ENCODE measurements around the gene CSTPP1. TPM values are rescaled to one million over a fixed set of nuclear protein-coding genes. Genes with fewer than 3 reads are reported as not detected.

CSTPP1 gene
- total RNA-seq, 1 donor from 2014 or later = 66.1 TPM

- Mint-ChIP-seq H3K4me1 (ENCODE audit: low read depth) (peaks cover 1% of the 10 kb centered on the region), H3K4me3 (ENCODE audit: low read depth) (no peak overlapping the region), H3K27me3 (no peaks in the 10 kb centered on the region), H3K36me3 (ENCODE audit: insufficient read depth) (peaks cover 2% of the 10 kb centered on the region), H3K27ac (no peak overlapping the region), H3K9me3 (ENCODE audit: low read depth) (no peaks in the 10 kb centered on the region)
- no peak for DNase-seq (ENCODE audit: low spot score, unreplicated experiment)
- TF ChIP-seq, protein P1, sequence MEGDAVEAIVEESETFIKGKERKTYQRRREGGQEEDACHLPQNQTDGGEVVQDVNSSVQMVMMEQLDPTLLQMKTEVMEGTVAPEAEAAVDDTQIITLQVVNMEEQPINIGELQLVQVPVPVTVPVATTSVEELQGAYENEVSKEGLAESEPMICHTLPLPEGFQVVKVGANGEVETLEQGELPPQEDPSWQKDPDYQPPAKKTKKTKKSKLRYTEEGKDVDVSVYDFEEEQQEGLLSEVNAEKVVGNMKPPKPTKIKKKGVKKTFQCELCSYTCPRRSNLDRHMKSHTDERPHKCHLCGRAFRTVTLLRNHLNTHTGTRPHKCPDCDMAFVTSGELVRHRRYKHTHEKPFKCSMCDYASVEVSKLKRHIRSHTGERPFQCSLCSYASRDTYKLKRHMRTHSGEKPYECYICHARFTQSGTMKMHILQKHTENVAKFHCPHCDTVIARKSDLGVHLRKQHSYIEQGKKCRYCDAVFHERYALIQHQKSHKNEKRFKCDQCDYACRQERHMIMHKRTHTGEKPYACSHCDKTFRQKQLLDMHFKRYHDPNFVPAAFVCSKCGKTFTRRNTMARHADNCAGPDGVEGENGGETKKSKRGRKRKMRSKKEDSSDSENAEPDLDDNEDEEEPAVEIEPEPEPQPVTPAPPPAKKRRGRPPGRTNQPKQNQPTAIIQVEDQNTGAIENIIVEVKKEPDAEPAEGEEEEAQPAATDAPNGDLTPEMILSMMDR (IDR thresholded peaks at IDR 0.05; ENCODE audit: unreplicated experiment) = no peak
Observed at GRCh38 chr11:47148270-47148669, 211.7 kb downstream of the CSTPP1 start.

GRCh38 chr11:47148903-47149531 is 212.5 kb downstream of the CSTPP1 start:
- TF ChIP-seq, protein P1 (IDR thresholded peaks at IDR 0.05; ENCODE audit: unreplicated experiment) = no peak
- no peaks in the 10 kb centered on the region for H3K27me3 Mint-ChIP-seq
- peaks cover 1% of the 10 kb centered on the region for H3K4me1 Mint-ChIP-seq (ENCODE audit: low read depth)

DNA sequence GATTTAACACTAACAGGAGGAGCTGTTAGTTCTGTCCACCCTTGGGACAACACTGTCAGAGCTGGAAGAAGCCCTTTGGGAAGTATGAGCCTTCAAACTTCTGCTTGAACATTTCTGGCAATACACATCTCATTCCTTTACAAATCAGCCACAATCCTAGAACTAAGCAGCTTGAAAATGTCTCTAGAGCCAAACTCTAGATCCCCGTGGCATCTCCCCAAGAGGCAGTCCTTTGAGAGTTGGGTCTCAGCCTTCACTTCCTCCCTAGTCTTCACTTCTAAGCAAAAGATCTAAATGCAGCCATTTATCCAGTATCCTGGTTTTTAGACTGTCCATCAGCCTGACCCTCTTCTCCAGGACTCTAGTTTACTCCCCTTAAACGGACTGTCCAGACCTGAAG is 213.2 kb downstream of the CSTPP1 start:
- DNase-seq (ENCODE audit: low spot score, unreplicated experiment) = no peak
- Mint-ChIP-seq H3K4me3 (ENCODE audit: low read depth) (no peak overlapping the region), H3K9me3 (ENCODE audit: low read depth) (no peaks in the 10 kb centered on the region), H3K36me3 (ENCODE audit: insufficient read depth) (peaks cover 2% of the 10 kb centered on the region), H3K27ac (no peak overlapping the region), H3K4me1 (ENCODE audit: low read depth) (peaks cover 1% of the 10 kb centered on the region), H3K27me3 (no peaks in the 10 kb centered on the region)
- TF ChIP-seq, protein P1 (IDR thresholded peaks at IDR 0.05; ENCODE audit: unreplicated experiment) = no peak

More at GRCh38 chr11:47148903-47149531, 212.5 kb downstream of the CSTPP1 start:
- no peak overlapping the region for H3K27ac Mint-ChIP-seq
- no peak overlapping the region for H3K4me3 Mint-ChIP-seq (ENCODE audit: low read depth)
- H3K9me3 Mint-ChIP-seq (ENCODE audit: low read depth) = no peaks in the 10 kb centered on the region
- peaks cover 2% of the 10 kb centered on the region for H3K36me3 Mint-ChIP-seq (ENCODE audit: insufficient read depth)
- no peak for DNase-seq (ENCODE audit: low spot score, unreplicated experiment)

DNA sequence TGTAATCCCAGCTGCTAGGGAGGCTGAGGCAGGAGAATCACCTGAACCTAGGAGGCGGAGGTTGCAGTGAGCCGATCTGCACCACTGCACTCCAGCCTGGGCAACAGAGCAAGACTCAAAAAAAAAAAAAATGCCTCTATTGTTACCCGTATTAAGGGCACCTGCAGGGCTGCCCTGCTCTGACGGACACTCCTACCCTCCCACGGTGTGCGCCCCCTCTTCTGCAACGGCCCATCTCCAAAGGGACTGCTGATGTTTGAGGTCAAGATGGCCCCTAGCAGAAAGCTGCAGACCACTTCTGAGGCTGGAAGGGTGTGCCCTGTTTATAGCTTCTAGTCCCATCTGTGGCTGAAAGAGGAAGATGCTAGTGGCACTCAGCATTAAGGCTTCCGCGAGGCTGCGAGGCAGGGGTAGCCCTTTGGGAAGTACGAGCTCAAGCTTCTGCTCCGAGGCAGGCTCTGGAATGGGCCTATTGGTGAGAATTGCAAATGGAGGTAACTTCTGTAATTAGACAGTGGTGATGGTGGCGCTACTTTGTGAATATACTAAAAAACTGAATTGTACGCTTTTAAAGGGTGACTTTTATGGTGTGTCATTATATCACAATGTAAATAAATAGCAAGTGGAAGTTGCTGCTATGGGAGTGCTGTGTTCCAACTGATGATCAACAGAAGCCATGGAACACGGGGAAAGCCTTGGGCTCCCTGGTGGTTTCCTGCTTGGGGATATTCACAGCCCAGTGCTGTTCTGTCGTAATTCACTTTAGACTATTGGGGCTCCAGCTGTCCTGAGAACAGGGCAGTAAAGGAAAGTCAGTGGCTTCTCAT is 215.8 kb downstream of the CSTPP1 start:
- Mint-ChIP-seq H3K9me3 (ENCODE audit: low read depth) (no peaks in the 10 kb centered on the region), H3K27ac (no peak overlapping the region), H3K4me3 (ENCODE audit: low read depth) (no peak overlapping the region), H3K36me3 (ENCODE audit: insufficient read depth) (peaks cover 2% of the 10 kb centered on the region), H3K27me3 (no peaks in the 10 kb centered on the region), H3K4me1 (ENCODE audit: low read depth) (peaks cover 1% of the 10 kb centered on the region)
- DNase-seq (ENCODE audit: low spot score, unreplicated experiment) = no peak
- TF ChIP-seq, protein P1 (IDR thresholded peaks at IDR 0.05; ENCODE audit: unreplicated experiment) = no peak

GRCh38 chr11:47152953-47153950 is 216.7 kb downstream of the CSTPP1 start:
- no peaks in the 10 kb centered on the region for H3K27me3 Mint-ChIP-seq
- TF ChIP-seq, protein P1 (IDR thresholded peaks at IDR 0.05; ENCODE audit: unreplicated experiment) = peak; percentile 96
- no peaks in the 10 kb centered on the region for H3K9me3 Mint-ChIP-seq (ENCODE audit: low read depth)
- H3K4me3 Mint-ChIP-seq (ENCODE audit: low read depth) = no peak overlapping the region
- DNase-seq (ENCODE audit: low spot score, unreplicated experiment) = peak; percentile 73
- H3K36me3 Mint-ChIP-seq (ENCODE audit: insufficient read depth) = peaks cover 2% of the 10 kb centered on the region
- no peak overlapping the region for H3K27ac Mint-ChIP-seq
- peaks cover 5% of the 10 kb centered on the region for H3K4me1 Mint-ChIP-seq (ENCODE audit: low read depth)

Measured in progenitor cell of endocrine pancreas (in vitro differentiated cells).